Transverse colon (tissue), 4 donors: ENCODE results near the gene VAC14.

Experiments
- POLR2A ChIP-seq: fragments of 450-650 bp; IDR thresholded peaks from one replicate; pipeline ENCODE4 v1.6.1; 2016; ENCODE audit warnings: antibody characterized with exemption, mild to moderate bottlenecking, moderate library complexity
- POLR2AphosphoS5 ChIP-seq, 3 donors: sonication (generic); formaldehyde crosslinking; IDR thresholded peaks; one replicate each; pipeline ENCODE4 v1.6.1; 2016; ENCODE audit warnings: antibody characterized with exemption in 3 of 3
- TF ChIP-seq, protein P1 (sequence below), 5 experiments: fragments of 200-600 bp in 3 of 5; fragments of 450-650 bp in 2 of 5; sonication (generic) in 3 of 5; IDR thresholded peaks; 1 replicate in 2 of 5; 2 replicates in 3 of 5; pipeline ENCODE4 v1.5.1; 2016 to 2017; ENCODE audit warnings: antibody characterized with exemption in 5 of 5, inconsistent platforms in 3 of 5, mild to moderate bottlenecking in 2 of 5, moderate library complexity in 1 of 5

DNA sequence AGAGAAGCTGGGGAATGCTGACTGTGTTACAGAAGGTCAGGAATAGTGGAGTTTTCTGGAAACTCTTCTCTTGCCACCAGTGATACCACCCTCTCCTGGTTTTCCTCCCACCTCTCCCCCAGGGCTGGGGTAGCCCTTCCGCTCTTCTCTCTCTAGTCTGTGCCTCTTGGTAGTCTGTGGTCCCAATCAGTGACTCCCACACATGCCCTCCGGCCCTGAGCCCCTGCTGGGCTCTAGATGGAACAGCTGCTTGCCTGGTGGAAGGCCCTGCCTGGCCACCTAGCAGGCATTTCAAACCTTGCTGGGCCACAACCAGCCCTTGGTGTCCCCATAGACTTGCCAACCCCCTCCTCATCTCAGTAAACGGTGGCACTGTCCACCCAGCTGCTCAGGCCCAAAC is 99.9 kb downstream of the VAC14 start:
- TF ChIP-seq POLR2A (no peak), POLR2AphosphoS5 (IDR thresholded peaks at IDR 0.05) (no peak)
- TF ChIP-seq, protein P1, sequence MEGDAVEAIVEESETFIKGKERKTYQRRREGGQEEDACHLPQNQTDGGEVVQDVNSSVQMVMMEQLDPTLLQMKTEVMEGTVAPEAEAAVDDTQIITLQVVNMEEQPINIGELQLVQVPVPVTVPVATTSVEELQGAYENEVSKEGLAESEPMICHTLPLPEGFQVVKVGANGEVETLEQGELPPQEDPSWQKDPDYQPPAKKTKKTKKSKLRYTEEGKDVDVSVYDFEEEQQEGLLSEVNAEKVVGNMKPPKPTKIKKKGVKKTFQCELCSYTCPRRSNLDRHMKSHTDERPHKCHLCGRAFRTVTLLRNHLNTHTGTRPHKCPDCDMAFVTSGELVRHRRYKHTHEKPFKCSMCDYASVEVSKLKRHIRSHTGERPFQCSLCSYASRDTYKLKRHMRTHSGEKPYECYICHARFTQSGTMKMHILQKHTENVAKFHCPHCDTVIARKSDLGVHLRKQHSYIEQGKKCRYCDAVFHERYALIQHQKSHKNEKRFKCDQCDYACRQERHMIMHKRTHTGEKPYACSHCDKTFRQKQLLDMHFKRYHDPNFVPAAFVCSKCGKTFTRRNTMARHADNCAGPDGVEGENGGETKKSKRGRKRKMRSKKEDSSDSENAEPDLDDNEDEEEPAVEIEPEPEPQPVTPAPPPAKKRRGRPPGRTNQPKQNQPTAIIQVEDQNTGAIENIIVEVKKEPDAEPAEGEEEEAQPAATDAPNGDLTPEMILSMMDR (IDR thresholded peaks at IDR 0.05) = no peak
